ENCODE results near the gene PSMA4. TPM values are rescaled to one million over a fixed set of nuclear protein-coding genes. Genes with fewer than 3 reads are reported as not detected.

The PSMA4 gene
- 87.8 and 92.9 TPM in 2 replicates for total RNA-seq (2013; cell fraction: nucleolus; rRNA removed)
- 210 and 266 TPM in 2 replicates for total RNA-seq (2014; rRNA removed)
- total RNA-seq (2014; rRNA removed; fragmentation: Illumina TruSeq; extraction: Trizol) = 388 and 393 TPM in 2 replicates
- total RNA-seq (2021) = 264 and 268 TPM in 2 replicates
- polyA plus RNA-seq (2011; ENCODE audit: low read depth) = 242 TPM
- 560 and 713 TPM in 2 replicates for polyA plus RNA-seq (2011; rRNA removed)
- 278 and 284 TPM in 2 replicates for polyA plus RNA-seq (2011; cell fraction: cytosol; rRNA removed)
- polyA plus RNA-seq (2011; cell fraction: nucleus; rRNA removed) = 198 and 233 TPM in 2 replicates
- 256 and 258 TPM in 2 replicates for polyA plus RNA-seq (2012)
- polyA plus RNA-seq (2014; fragmentation: Illumina TruSeq; extraction: Trizol) = 562 and 695 TPM in 2 replicates
- polyA plus RNA-seq (2014; fragmentation: Nextera tagmentation; extraction: Ambion mirVana) = 1,000 to 10,000 TPM; 1,117 to 1,221 TPM
- 277 and 369 TPM in 2 replicates for polyA plus RNA-seq (2014; rRNA removed)
- polyA plus RNA-seq (2016; fragmentation: Nextera tagmentation; extraction: Ambion mirVana) = 100 to 1,000 TPM; 533 to 563 TPM
- 130 and 177 TPM in 2 replicates for polyA minus RNA-seq (2011; rRNA and poly(A)+ RNA removed)
- polyA minus RNA-seq (2011; cell fraction: cytosol; rRNA and poly(A)+ RNA removed) = 44.6 and 64.8 TPM in 2 replicates
- 46.9 and 61.7 TPM in 2 replicates for polyA minus RNA-seq (2011; cell fraction: nucleus; rRNA and poly(A)+ RNA removed)
- Bru-seq, nascent RNA = percentile 91 among the genes with signal in this experiment
- BruChase-seq, experiment 1, labeled RNA remaining after a 6-hour chase = percentile 93 among the genes with signal in this experiment
- BruChase-seq, experiment 2, labeled RNA remaining after a 2-hour chase = percentile 91 among the genes with signal in this experiment
- long read RNA-seq, experiment 1, full-length matches to known transcripts = 216 of 236 reads
- long read RNA-seq, experiment 1, partial matches to known transcripts = 3 of 236 reads
- long read RNA-seq, experiment 1, other reads (novel, unspliced or antisense) = 17 of 236 reads
- long read RNA-seq, experiment 2, full-length matches to known transcripts = 1,278 of 1,365 reads
- long read RNA-seq, experiment 2, partial matches to known transcripts = 24 of 1,365 reads
- long read RNA-seq, experiment 2, other reads (novel, unspliced or antisense) = 63 of 1,365 reads

- FAIRE-seq = peak; percentile 7
- ChIA-PET CTCF (interaction anchor here (0.6 to 2.2 kb wide), 6 partner anchors 12 to 198 kb away, joined by 3 to 9 read pairs (median 3); partner anchors contain the start of gene CHRNA5), SMC1A (ENCODE audit: uncharacterized antibody, unreplicated experiment) (interaction anchor here (0.6 to 6.1 kb wide), 8 partner anchors 10 to 241 kb away, joined by 3 to 47 read pairs (median 6); partner anchors contain the start of genes CHRNA5 and SKIC8), RAD21 (ENCODE audit: unreplicated experiment) (interaction anchor here (0.6 to 2.7 kb wide), 7 partner anchors 10 to 339 kb away, joined by 3 to 18 read pairs (median 4); partner anchors contain the start of genes CHRNA5, IREB2 and SKIC8), POLR2A (interaction anchor here (0.6 to 2.0 kb wide), 18 partner anchors 8 to 664 kb away, joined by 3 to 23 read pairs (median 4); partner anchors contain the start of genes CHRNA5, IREB2 and SKIC8)
- in situ Hi-C loops (cut with MboI) (no loop called here), intact Hi-C loops (cut with micrococcal nuclease; ENCODE audit: unreplicated experiment) (loop anchor here (1.0 kb wide), 1 partner anchor 25 kb away; the partner anchor contains the start of gene CHRNA5)
- H4K20me1 ChIP-seq (ENCODE audit: control insufficient read depth, insufficient read depth) = no peaks in the 10 kb centered on the region
- peak within 1 kb of the TSS; percentile 83 for H3K4me2 ChIP-seq (ENCODE audit: control insufficient read depth, insufficient read depth)
- ATAC-seq = peak; percentile 90
- peak within 1 kb of the TSS; percentile 96 for H3K27ac ChIP-seq (ENCODE audit: control insufficient read depth, insufficient read depth)
- DNase-seq (ENCODE audit: low read depth, low spot score) = peak; percentile 68
- H3K79me2 ChIP-seq (ENCODE audit: control insufficient read depth, insufficient read depth, low read length) = peaks cover 41% of the 10 kb centered on the region
- H3K36me3 ChIP-seq (ENCODE audit: control insufficient read depth in 2 of 2, insufficient read depth in 2 of 2, low read length in 1 of 2) = peaks cover 0 to 14% of the 10 kb centered on the region in 2 experiments; a peak in 2 of 4 replicates
- peak within 1 kb of the TSS; percentile 98 for H2AFZ ChIP-seq (ENCODE audit: control insufficient read depth, low read depth, low read length)
- peak within 1 kb of the TSS; percentile 71 for H3K4me3 ChIP-seq
- H3K27me3 ChIP-seq (replicated peaks in 1 of 2; ENCODE audit: control insufficient read depth in 2 of 2, insufficient read depth in 2 of 2, low read length in 1 of 2) = no peaks in the 10 kb centered on the region
- peaks cover 3% of the 10 kb centered on the region; the same call in 1 of the 2 replicates for H3K4me1 ChIP-seq (ENCODE audit: control insufficient read depth, insufficient read depth, low read length)
- no TSS peak for BruUV-seq (replicated peaks)
- no peaks in the 10 kb centered on the region for H3K9me3 ChIP-seq (replicated peaks; ENCODE audit: control insufficient read depth, insufficient read depth, low read length)
- peak within 1 kb of the TSS; percentile 97 for H3K9ac ChIP-seq (ENCODE audit: control insufficient read depth, insufficient read depth, low read length)
- 1% methylated on average over 50 of the region's 56 CpGs for WGBS (ENCODE audit: insufficient coverage, insufficient replicate concordance, low lambda C conversion rate, missing lambda C conversion rate)
- TF ChIP-seq ETV6 (conservative IDR thresholded peaks at IDR 0.05 in 1 of 2, IDR thresholded peaks at IDR 0.05 in 1 of 2; ENCODE audit: borderline replicate concordance in 1 of 2, low read depth in 1 of 2) (no peak), USF2 (IDR thresholded peaks at IDR 0.05; ENCODE audit: borderline replicate concordance, low read depth, low read length) (no peak), SREBF2 (IDR thresholded peaks at IDR 0.05; ENCODE audit: low read length) (no peak), POLR2AphosphoS5 (IDR thresholded peaks at IDR 0.05; ENCODE audit: low read length) (peak; percentile 94), CUX1 (IDR thresholded peaks at IDR 0.05; ENCODE audit: insufficient replicate concordance, low read depth, low read length) (no peak), BACH1 (IDR thresholded peaks at IDR 0.05; ENCODE audit: borderline replicate concordance) (peak; percentile 77; the same call in 1 of the 2 replicates), TCF7 (IDR thresholded peaks at IDR 0.05; ENCODE audit: borderline replicate concordance) (no peak)
These were observed at the start of gene PSMA4 for GRCh38 chr15:78540141-78540870. Gene PSMA4 (plus strand): TSS chr15:78540444. CDS start chr15:78541928, 1,484 bp downstream.
